Ovary (tissue), 3 donors: ENCODE measurements around the gene EEF2KMT.
"Not testable (repeated sequence)": the region's sequence is repeated elsewhere in the genome, so short reads cannot be mapped to it uniquely, and the experiment has no call there.

Source experiments
- POLR2A ChIP-seq: fragments of 450-650 bp; IDR thresholded peaks from one replicate; pipeline ENCODE4 v1.6.1; 2017; ENCODE audit warnings: antibody characterized with exemption, mild to moderate bottlenecking, moderate library complexity
- TF ChIP-seq, protein P1 (sequence below), 3 donors: fragments of 450-650 bp in 2 of 3; fragments of 200-600 bp in 1 of 3; IDR thresholded peaks; one replicate each; pipeline versions ENCODE4 v1.5.1 to v1.8.0; 2016 to 2022; ENCODE audit warnings: antibody characterized with exemption in 3 of 3, mild to moderate bottlenecking in 1 of 3
- donor health status: DM: no; HTN: no; CAD: no.

DNA sequence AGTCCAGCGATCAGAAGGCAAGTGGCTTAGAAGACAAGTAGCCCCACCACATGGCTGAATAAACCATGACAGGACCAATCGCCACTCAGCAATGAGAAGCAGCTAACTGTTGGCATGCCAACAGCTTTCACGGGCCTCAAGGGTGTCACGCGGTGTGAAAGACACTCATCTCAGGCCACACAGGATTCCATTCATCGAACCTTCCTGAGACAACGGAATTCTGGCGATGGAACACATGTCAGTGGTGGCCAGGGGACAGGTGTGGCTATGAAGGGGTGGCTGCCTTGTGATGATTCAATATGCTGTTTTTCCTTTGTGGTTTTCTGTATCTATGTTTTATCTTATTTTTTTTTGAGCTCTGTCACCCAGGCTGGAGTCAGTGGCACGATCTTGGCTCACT, 7.0 kb downstream of the EEF2KMT start:
- TF ChIP-seq, protein P1, sequence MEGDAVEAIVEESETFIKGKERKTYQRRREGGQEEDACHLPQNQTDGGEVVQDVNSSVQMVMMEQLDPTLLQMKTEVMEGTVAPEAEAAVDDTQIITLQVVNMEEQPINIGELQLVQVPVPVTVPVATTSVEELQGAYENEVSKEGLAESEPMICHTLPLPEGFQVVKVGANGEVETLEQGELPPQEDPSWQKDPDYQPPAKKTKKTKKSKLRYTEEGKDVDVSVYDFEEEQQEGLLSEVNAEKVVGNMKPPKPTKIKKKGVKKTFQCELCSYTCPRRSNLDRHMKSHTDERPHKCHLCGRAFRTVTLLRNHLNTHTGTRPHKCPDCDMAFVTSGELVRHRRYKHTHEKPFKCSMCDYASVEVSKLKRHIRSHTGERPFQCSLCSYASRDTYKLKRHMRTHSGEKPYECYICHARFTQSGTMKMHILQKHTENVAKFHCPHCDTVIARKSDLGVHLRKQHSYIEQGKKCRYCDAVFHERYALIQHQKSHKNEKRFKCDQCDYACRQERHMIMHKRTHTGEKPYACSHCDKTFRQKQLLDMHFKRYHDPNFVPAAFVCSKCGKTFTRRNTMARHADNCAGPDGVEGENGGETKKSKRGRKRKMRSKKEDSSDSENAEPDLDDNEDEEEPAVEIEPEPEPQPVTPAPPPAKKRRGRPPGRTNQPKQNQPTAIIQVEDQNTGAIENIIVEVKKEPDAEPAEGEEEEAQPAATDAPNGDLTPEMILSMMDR (IDR thresholded peaks at IDR 0.05): not testable (repeated sequence)
- TF ChIP-seq POLR2A: not testable (repeated sequence)
